ENCODE measurements around the gene CDK9.
A peak's percentile ranks its signal among the peaks of the same experiment; 100 is the strongest.

CDK9 gene

DNA sequence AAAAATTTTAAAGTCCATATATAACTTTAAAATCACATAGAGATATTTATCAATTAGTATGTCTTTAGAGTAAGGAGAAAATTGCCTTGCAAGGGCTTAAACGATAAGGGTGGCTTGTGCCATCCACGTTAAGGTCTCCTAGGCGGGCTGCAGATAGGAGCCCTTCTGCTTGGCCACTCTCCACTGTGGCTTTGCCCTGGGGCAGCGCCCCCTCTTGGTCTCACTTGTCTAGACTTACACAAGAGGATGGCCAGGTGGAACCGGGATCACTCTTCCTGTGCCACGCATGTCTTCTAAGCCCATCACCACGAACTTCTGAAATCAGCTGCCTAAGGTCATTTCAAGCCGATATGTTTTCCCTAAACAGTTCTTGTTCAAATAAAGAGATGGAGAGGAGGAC lies 19.8 kb downstream of the CDK9 start:
- DNase-seq: no peak

DNA sequence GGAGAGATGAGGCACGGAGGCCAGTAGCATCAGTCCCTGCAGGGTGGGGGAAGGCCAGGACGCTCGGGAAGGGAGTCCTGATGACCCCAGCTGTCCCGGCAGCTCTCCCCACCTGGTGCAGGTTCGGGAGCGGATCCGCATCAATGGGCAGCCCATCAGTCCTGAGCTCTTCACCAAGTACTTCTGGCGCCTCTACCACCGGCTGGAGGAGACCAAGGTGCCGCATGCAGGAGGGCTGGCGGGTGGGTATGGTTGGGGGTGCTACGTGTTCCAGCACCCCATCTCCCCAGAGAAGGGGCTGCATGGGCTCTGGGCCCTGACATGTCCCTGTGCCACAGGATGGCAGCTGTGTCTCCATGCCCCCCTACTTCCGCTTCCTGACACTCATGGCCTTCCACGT lies 21.0 kb downstream of the CDK9 start:
- DNase-seq: no peak

DNA sequence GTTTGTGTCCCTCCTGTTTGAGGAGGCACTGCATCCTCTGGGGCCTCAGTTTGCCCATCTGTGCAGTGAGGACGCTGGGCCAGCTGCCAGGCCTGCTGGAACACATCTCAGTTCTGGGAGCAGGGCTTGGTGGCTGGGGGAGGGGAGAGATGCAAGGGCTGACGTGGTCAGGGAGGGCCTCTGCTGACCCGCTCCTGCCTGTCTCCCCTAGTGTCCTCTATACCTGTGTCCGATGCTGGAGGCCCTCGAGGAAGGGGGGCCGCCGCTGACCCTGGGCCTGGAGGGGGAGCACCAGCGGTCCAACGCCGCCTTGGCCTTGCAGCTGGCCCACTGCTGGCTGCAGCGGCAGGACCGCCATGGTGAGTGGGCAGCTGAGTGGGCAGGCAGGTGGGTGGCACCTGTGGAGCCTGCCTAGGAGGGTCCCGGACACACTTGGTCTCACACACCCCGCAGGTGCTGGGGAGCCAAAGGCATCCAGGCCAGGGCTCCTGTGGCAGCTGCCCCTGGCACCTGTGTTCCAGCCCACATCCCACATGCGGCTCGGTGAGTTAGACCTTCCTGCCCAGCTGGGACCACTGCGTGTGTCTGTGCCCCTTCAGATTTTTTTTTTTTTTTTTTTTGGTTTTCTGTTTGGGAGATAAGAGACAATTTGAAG lies 22.6 kb downstream of the CDK9 start:
- no peak for DNase-seq

DNA sequence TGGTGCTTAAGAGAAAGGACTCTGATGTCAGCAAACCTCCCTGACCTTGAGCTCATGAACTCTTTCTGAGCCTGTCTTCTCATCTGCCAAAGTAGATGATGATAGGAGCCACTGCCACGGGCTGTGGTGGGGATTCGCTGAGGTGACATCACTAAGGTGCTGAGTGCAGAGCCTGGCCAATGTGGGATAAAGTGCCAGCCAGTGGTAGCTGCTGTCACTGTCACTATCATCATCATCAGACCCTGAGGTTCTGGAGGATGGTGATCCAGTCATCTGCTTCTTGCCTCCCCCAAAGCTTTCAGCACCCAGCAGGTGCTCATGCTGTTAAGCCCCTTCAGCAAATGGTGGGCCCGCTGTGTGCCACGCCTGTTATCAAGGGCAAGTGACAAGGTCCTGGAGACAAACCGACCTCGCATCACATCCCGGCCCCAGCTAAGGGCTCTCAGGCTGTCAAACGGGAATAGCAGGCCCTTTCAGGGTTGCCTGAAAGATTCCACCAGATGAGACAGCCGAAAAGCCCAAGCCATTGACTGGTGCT lies 23.2 kb downstream of the CDK9 start:
- no peak for DNase-seq

DNA sequence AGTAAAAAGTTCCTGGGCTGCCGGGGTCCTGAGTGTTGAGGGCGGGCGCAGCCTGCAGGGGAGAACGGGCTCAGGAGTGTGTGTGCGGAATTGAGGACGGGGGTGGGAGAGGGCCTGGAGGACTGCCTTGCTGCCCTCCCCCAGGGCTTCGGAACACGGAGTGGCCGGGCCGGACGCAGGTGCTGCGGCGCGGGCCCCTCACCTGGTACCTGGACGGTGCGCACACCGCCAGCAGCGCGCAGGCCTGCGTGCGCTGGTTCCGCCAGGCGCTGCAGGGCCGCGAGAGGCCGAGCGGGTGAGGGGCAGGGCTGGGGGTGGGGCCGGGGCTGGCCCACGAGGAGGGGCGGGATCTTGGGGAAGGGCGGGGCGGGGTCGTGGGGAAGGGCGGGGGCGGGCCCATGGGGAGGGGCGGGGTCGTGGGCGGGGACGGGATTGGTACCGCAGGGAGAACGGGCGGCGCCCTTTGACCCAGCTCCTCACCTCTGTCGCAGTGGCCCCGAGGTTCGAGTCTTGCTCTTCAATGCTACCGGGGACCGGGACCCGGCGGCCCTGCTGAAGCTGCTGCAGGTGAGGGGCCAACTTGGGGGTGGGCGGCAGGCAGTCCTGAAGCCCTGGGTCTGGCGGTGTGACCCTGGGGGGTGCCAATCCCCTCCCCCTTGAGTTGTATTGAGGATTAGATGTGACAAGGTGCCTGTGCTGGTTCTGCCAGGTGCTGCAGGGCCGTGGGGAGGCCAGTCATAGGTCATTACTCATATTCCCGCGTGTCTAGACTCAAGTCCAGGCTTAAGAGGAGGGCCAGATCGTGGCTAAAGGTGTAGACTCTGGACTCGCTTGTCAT lies 23.9 kb downstream of the CDK9 start:
- DNase-seq: no peak

DNA sequence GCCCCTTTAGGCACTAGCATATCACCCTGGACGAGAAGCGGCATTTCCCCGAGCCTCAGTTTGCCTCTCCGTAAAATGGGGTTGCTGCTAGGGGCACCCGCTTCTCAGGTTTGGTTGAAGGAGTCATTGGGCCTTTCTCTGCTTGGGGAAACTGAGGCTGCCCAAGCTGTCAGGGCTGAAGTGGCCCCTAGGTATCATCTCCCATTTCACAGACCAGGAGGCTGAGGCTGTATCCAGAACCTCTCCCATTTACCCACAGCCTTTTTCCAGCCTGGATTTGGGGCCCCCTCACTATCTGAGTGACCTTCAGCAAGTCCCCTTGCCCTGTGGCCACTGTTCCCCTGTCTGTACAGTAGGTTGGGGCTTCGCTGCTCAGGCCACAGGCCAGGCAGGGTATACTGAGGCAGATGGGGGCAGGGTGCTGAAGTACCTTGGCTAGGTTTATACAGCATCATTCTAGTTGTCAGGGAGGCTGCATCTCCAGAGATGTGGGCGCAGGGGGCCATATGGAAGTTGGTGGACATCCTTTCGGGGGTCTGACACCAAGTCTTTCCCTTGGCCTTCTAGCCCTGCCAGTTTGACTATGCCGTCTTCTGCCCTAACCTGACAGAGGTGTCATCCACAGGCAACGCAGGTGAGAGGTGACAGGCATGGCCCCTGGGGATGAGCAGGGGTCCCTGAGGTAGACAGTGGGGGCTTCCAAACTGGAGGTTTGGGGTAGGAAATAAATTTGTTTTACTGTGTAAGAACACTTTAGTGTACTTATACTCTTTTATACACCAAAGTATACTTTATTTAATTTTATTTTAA lies 24.7 kb downstream of the CDK9 start:
- DNase-seq: no peak

DNA sequence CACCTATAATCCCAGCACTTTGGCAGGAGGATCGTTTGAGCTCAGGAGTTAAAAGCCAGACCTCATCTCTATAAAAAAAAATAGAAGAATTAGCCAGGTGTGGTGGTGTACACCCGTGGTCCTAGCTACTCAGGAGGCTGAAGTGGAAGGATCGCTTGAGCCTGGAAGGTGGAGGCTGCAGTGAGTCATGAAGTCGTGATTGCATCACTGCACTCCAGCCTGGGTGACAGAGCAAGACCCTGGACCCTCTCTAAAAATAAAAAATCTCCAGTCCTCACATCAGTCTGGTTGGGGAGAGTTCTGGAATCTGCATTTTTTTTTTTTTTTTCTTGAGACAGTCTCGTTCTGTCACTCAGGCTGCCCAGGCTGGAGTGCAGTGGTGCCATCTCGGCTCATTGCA lies 26.2 kb downstream of the CDK9 start:
- DNase-seq: no peak

DNA sequence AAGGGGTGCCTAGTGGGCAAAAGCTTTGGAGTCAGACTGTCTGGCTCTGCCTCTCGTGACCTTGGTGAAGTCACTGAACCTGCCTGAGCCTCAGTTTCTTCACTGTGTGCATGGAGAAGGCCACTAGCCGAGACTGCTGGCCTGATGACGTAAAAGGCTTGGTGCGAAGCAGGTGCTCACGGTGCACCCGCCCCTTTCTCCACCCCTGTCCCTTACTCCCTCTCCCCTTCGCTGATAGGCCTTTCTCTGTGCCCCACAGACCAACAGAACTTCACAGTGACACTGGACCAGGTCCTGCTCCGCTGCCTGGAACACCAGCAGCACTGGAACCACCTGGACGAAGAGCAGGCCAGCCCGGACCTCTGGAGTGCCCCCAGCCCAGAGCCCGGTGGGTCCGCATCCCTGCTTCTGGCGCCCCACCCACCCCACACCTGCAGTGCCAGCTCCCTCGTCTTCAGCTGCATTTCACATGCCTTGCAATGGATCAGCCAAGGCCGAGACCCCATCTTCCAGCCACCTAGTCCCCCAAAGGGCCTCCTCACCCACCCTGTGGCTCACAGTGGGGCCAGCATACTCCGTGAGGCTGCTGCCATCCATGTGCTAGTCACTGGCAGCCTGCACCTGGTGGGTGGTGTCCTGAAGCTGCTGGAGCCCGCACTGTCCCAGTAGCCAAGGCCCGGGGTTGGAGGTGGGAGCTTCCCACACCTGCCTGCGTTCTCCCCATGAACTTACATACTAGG lies 27.3 kb downstream of the CDK9 start:
- no peak for DNase-seq

DNA sequence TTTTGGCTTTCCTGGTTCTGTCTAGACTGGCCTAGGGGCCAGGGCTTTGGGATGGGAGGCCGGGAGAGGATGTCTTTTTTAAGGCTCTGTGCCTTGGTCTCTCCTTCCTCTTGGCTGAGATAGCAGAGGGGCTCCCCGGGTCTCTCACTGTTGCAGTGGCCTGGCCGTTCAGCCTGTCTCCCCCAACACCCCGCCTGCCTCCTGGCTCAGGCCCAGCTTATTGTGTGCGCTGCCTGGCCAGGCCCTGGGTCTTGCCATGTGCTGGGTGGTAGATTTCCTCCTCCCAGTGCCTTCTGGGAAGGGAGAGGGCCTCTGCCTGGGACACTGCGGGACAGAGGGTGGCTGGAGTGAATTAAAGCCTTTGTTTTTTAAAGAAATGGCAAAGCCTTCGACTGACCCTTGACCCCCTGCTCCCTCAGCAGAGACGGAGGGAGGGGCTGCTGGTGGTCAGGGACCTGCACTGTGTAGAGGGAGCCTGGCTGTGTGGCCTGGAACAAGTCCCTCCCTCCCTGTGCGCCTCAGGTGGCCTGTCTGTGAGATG lies 27.9 kb downstream of the CDK9 start:
- DNase-seq: no peak

DNA sequence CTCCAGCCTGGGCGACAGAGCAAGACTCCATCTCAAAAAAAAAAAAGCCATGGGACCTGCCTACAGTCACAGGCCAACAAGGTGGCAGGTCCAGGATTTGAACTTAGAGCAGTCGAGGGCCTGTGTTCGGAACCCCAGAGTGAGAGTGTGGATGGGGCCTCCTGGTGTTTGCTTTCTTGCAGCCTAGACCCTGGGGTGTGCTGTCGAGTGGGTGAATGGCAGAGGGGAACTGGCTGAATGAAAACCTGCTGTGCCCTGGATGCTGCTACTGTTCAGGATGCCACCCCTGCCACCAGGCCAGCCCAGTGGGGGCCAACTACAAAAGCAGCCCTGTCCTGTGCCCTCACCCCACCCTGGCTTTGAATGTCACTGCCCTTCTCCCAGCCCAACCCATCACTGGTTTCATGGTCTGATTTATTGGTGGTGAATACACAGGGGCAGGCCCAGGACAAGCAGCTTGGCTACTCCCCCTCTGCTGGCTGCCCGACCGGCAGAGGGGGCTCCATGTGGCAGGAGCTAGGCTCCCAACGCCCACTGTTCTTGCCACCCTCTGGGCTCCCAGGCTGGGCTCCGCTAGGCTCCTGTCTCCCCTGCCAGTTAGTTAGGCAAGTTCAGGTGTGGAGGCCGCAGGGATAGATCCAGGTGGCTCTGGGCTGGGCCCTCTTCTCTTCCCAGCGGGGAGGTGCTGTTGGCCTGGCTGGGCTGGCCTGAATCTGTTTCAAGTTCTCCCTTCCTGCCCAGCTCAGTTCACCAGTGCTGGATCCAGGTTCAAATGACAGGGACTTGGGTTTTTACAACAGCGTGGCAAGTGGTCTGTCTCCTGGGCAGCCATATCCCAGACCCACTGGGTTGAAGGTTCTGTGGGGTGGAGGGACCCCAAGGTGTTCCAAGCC lies 29.0 kb downstream of the CDK9 start:
- DNase-seq: no peak

DNA sequence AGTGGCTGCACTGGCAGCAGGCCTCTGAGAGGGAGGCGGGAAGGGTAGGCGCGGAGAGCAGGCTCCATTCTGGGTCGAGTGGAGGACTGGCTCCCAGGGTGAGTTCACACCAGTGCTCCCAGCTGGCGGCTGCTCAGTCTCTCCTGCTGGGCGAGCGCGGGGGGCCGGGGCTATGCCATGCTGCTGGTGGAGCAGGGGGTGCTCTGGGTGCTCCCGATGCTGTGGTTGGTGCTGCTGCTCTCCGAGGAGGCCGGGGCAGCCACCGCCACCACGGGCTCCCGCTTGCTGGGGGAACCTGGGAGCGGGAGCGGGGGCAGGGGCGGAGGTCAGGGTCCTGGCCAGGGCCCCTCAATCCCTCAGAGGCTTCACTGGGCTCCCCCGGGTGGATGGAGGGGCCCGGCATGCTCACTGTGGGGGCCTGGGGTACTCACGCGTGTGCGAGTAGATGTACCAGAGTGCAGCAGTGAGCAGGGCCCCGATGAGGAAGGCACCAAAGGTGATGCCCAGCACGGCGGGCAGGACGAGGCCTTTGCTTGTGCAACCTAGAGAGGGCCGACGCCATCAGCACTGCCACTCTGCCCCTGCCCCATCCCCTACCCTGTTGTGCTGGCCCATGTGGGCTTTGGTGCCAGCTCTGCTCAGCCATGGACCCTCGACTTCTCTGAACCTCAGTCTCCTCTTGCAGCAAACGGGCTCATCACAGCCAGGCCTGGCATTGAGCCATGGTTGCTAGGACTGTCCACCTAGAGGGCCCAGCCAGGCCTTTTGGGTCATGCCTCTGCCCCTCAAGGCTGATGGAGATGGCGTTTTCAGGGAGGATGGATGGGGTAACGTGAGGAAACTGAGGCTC lies 29.9 kb downstream of the CDK9 start:
- no peak for DNase-seq

DNA sequence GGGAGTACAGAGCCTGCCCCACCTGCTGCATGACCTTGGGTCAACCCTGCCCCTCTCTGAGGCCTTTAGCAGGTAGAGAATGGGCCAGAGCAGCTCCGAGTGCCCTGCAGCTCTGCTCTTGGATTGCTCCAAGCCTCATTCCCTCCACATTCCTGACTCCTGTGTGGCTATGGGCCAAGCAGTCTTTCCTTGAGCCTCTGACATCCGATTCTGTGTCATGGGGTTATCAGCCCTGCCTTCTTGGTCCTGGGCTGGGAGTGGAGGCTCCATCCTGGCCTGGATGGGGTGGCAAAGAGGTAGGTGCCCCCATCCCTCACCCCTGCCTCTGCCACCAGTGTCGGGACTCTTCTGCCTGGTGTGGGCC lies 30.5 kb downstream of the CDK9 start:
- no peak for DNase-seq

DNA sequence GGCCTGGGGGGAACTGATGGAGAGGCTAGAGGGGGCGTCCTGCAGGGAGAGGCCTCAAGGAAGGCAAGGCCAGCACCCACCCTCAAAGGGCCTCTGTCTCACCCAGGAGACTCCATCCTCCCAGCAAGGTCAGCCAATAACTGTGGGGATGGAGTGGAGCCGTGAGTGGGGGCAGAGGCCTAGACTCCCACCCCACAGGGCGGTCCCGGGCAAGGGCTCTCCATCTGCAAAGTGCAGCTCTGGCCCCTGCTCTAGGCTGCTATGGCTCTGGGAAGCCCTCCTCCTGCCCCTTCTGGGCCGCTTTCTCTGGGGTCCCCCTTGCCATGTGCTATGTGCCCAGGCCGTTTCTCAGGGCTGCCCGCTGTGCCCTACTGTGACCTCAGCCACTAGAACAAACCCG lies 30.9 kb downstream of the CDK9 start:
- no peak for DNase-seq

DNA sequence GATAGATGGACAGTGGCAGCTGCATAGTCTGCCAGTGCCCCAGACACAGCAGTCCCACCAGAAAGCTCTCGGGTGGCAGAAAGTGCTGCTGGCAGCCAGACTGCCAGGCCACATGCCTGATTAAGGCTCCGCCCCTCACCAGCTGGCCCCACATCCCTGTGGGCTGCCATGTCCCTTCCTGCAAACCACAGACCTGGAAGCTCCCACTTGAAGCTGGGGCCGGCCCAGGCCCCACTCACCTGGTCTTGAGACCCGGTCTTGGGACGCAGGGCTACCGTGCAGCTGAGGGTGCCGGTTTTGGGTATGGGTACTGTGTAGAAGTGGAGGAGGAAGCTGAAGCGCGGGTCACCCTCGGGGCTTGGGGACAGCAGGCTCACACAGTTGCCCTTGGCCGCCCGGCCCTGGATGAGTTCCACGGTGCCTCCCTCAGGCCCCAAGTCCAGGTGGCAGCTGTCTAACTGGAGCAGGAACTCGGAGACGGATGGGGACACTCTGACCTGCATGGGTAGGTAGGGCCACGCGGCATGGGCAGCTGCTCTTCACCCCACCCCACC lies 32.1 kb downstream of the CDK9 start:
- peak; percentile 70 for DNase-seq

DNA sequence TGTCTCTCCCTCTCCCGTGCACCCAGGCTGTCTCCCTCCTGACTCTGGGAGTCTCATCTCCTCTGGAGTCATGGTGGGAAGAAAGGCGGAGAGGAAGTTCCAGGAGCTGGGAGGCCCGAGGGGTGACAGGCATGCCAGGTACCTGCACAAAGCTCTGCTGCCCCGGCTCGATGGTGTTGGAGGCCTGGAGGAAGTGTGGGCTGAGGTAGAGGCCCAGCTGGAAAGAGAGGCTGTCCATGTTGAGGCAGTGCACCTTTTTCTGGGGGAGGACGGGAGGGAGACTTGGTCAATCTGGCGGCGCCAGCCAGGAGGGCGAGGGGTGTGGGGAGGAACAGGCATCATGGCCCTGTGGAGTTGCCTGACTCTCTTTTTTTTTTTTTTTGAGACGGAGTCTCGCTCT lies 32.7 kb downstream of the CDK9 start:
- DNase-seq: no peak

DNA sequence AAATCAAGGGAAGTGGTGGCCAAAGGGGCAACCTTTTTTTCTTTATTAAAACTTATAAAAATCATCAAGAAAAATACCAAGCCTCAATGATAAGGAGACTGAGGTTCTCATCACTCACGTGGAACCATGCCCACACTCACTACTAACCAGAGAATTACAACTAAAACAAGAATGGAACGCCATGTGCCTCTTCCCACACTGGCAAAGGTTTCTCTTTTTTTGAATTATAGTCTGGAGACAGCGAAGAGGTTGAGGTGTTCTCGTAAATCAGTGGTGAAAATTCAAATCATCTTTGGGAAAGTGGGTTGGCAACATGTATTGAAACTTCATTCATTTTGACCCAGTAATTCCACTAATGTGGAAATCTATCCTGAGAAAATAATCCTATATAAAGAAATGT lies 36.3 kb downstream of the CDK9 start:
- DNase-seq: no peak

DNA sequence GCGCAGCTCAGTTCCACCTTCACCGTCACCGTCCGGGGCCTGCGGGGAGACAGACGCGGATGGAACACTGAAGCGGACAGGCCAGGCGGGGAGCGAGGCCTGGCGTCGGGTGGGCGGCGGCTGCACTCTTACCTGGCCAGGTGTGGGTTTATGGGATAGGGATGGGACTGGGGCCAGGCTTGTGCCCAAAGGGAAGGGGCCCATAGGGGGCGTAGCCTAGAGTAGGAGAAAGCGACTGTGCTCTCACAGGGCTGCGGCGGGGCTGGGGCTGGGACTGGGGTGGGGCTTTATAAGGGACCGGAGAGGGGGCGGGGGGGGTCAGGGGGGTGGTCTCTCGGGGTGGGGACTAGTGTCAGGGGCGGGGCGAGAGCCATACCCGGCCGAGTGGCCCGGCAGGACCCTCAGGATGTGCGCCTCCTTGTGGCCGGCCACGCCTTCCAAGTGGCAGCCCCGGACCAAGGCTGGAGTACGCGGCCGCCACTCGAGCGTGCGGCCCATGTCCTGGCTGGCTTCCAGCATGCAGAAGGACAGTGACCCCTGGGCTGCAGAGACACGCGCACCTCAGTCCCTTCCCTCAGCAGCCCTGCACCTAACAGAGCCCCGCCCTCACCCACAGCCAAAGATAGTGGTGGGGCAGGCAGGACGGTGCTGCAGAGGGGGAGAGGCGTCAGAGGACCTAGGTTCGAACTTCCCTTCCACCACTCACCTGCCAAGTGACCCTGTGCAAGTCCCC lies 39.7 kb downstream of the CDK9 start:
- DNase-seq: no peak

DNA sequence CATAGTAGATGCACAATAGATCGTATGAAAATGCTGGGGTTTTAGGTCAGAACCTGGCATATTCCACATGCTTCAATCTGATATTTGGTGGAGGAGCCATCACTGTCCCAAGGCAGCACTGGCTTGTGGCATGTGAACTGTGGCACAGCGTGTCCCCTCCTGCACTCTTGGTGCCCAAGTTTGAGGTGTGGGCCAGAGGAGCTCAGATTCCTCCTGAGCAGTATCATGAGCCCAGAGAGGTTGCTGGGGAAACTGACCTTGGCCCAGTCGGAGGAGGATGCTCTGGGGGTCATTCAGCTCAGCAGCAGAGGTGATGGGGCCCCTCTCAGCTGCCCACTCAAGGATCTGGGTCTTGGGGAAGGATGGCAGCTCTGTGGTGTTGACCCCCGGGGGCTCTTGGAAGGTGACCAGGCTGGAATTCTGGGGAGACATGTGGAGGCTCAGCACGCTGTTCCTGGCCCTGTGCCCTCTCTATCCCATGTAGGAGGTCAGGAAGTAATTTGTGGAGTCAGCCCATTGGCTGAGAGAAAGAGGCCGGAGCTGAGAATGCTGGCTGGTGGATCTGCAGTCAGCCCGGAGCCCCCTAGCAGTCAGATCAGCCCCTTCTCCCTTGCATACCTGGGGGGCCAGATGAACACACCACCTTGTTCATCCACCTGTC lies 40.5 kb downstream of the CDK9 start:
- DNase-seq: no peak
